NCI-H2196 (cell line): ENCODE results near the gene COL5A1.

Source experiments
- DNase-seq: peaks from one replicate; lab custom pipeline; 2025; ENCODE audit not compliant: unreplicated experiment; lab: John Stamatoyannopoulos, UW

Gene COL5A1

GRCh38 chr9:134867917-134868750, 226.5 kb downstream of the COL5A1 start:
- no peak for DNase-seq

GRCh38 chr9:134868751-134869553, 227.3 kb downstream of the COL5A1 start:
- DNase-seq: no peak

GRCh38 chr9:134869554-134870300, 228.1 kb downstream of the COL5A1 start:
- no peak for DNase-seq

DNA sequence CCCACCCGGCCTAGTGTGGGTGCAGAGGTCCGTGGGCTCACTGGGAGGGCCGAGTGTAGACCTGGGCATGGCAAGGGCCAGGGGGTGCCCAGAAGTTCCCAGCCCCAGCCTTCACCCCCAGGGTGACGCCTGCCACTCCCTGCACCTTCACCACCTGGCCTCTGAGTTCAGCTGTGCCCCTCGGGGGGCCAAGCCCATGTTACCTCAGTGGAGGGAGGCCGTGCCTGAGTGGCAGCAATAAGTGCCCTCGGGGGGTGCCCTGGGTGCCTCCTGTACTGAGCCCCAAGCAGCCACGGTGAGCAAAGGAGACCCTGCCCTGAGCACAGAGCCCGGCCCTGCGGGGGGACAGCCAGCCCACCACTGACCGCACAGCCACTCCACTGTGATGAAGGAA, 228.7 kb downstream of the COL5A1 start:
- no peak for DNase-seq

DNA sequence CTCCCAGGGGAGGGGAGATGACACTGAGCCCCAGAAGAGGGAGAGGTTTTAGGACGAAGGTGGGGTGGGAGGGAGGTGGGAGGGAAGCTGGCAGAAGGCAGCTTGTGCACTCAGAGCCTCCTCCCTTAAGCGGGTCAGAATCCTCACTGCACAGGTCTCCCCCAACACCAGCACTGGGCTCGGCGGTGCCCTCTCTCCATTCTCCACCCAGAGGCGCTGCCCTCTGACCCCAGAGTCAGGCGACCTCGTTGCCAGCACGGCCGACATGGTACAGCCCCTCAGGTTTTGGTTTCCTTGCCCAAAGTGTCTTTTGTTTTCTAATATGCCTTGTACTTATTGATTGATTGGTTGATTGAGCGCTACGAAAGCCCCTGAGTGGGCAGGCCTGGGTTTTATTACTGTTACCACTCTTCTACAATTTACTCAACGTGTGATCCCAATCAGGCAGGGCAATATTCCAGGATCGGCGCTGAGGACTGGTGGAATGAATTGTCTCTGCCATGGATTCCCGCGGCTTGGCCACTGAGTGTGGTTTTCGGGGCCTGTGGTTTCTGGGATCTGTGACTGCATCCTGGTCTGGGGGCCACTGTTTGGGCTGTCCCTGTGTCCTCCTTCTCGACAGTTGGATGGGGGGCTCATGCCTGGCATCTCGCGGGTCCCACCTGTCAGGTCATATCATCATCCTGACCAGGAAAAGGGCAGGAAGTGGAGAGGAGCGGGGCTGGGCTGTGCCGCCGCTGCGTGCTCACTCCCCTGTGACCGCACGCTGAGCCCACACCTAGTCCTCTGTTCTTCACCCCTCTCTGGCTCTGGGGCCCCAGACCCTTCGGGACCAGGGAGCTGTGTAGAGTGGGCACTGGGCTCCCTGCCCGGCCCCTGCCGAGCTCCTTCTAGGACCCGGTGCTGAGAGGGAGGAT, 229.4 kb downstream of the COL5A1 start:
- DNase-seq: no peak

DNA sequence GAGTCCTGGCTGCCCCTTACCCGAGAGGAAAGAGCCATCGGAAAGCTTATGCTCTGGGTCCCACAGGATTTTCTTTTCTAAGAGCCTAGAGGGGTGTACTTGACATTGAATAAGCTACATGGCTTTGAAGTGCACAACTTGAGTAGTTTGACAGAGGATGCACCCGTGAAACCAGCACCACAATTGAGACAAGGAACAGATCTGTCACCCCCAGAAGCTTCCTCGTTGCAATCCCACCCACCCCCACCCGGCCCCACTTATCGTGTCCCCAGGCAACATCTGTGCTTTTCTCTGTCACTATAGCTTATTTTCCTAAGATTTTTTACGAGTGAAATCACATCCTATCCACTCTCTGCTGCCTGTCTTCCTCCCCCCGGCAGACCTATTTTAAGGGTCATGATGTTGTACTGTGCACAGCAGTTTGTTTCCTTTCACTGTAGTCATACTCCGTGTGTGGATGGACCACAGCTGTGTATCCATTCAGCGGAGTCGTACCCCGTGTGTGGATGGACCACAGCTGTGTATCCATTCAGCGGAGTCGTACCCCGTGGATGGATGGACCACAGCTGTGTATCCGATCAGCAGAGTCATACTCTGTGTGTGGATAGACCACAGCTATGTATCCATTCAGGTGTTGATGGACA, 230.2 kb downstream of the COL5A1 start:
- DNase-seq: no peak

DNA sequence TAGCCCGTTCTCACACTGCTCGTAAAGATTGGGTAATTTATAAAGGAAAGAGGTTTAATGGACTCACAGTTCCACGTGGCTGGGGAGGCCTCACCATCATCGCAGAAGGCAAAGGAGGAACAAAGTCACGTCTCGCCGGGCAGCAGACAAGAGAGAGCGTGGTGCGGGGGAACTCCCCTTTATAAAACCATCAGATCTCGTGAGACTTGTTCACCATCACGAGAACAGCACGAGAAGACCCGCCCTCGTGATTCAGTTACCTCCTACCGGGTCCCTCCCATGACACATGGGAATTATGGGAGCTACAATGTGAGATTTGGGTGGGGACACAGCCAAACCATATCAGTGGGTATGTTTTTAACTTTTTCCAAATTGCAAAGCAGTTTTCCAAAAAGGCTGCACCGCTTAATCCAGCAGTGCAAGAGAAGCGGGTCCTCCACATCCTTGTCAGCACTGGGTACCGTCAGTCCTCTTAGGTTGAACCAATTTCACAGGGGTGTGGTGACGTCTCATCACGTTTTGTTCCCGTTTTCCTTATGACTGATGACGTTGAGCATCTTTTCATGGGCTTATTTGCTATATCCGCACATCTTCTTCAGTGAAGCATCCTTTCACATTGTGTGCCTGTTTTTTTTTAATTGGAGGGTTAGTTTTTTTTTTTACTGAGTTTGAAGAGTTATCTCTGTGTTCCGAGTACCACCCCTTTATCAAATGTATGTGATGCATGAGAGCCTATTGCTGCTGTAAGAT, 231.1 kb downstream of the COL5A1 start:
- no peak for DNase-seq

- DNase-seq: no peak
These were observed 233.8 kb downstream of the COL5A1 start for GRCh38 chr9:134875371-134875770.

GRCh38 chr9:134877541-134877940, 235.9 kb downstream of the COL5A1 start:
- no peak for DNase-seq

DNA sequence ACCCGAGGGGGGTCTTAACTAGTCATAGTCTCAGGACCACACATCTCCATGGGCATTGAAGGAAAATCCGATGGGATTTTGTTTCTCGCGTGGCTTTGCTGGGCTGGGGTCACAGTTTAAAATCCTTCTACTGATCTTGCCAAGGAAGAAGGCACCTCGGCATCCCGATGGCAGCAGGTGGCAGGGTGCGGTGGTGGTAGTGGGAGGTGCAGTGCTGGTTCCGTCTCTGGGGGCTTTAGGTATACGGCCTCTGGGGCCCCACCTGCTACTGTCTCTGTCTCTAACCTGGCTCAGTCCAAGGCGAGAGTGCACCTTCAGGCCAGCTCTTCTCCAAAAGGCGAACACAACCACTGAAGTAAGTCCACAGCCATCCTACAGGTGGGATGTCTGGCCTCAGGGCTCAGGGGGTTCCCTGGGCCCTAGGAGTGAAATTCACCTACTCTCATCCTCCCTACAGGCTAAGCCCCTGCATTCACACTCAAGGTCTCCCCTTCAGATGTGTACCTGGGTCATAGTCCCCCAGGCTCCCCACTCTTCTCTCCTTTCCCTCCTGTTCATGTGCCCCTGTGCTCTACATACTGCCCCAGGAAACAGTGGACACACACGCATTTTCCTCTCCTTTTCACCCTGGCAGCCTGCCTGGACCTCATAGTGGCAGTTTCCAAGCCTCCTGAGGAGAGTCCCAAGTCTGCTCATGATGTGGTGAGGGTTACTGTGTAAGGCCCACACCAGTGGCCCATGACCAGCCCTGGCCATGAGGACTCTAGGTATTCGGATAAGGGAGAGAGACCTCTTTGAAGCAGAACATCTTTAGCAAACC, 238.3 kb downstream of the COL5A1 start:
- DNase-seq: no peak

DNA sequence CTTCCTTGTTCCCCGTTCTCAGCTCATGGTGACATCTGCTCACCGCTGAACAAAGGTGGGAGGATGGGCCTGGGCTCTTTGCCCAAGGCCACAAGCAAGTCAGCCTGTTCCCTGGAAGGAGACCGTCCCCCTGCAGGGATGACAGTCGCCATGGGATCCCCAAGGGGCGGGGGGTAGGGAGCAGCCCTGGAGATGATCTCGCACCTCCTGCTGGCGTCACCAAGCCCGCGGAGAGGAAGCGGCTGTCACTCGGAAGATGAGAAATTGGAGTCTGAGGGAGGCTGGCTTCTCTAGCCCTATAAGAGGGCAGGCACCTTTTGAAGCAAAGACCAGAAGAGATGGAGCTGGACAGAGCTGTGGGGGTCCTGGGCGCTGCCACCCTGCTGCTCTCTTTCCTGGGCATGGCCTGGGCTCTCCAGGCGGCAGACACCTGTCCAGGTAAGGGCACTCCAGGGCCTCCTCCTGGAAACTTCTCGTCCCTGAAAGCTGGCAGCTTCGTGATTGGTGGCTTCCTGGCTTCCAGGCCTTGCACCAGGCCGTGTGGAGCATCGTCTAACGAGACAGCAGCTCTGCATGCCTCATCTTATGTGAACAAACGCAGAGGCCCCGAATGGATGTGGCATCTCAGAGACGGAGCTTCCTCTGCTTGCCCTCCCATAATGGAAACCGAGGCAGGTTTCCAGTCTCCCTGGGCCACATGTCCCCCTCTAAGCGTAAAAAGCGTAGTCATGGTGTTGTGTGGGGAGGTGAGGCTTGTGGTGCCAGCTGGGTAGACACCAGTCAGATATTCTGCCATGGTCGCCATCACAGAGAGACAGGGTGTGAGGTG, 239.1 kb downstream of the COL5A1 start, which contains the start of gene FCN2:
TSS of gene FCN2 (plus strand) at position 327 of the 829 bp plus-strand sequence. CDS start at position 339, 12 bp downstream.
- DNase-seq: no peak

DNA sequence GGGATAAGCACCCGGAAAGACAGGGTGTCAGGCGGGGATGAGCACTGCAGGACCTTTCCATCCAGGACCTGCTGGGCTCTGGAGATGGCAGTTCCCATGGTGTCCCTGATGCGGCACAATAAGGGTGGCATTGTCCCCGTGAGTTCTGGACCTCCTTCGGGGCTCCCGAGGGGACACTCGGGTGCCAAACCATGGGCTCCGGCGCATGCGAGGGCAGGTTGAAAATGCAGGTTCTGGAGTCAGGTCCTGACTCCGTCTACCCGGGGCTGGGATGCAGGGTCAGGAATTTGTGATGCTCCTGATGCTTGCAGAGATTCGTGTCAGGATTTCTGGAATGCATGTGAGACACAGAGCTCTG, 239.7 kb downstream of the COL5A1 start:
- no peak for DNase-seq

GRCh38 chr9:134882204-134882785, 240.7 kb downstream of the COL5A1 start:
- no peak for DNase-seq

GRCh38 chr9:134883040-134883782, 241.6 kb downstream of the COL5A1 start:
- DNase-seq: no peak

DNA sequence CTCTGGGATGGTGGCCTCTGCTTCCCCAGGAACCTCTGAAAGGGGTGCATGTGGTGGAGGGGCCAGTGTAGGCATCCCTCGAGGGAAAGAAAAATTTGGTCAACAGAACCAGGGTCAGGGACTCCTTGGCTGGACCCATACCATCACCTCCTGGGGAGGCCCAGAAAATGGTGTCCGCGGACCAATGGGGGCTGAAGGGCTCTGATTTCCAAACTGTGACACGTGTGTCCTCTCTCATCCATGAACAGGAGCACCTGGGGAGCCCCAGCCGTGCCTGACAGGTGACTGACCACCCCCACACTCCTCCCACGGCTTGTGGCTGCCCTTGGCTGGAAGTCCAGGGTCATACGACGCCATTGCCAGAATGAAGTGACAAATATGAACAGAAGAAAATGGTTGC, 242.9 kb downstream of the COL5A1 start:
- DNase-seq: no peak

GRCh38 chr9:134885001-134885678, 243.5 kb downstream of the COL5A1 start:
- no peak for DNase-seq
